ENCODE data around the gene FAS. TPM values are rescaled to one million over a fixed set of nuclear protein-coding genes. Genes with fewer than 3 reads are reported as not detected.

FAS gene
- total RNA-seq, 2 experiments from 2014 or later = 23.8 to 28.2 TPM

GRCh38 chr10:88964869-88965415 is 25.7 kb upstream of the FAS start:
- H3K9me3 Mint-ChIP-seq = no peaks in the 10 kb centered on the region
- POLR2A ChIA-PET = interaction anchor here (0.8 kb wide), 1 partner anchor 10 kb away, joined by 3 read pairs; no protein-coding TSS in a partner anchor
- H3K9me3 ChIP-seq (ENCODE audit: control insufficient read depth in 1 of 2, insufficient read depth in 1 of 2, low read length in 2 of 2) = no peaks in the 10 kb centered on the region

DNA sequence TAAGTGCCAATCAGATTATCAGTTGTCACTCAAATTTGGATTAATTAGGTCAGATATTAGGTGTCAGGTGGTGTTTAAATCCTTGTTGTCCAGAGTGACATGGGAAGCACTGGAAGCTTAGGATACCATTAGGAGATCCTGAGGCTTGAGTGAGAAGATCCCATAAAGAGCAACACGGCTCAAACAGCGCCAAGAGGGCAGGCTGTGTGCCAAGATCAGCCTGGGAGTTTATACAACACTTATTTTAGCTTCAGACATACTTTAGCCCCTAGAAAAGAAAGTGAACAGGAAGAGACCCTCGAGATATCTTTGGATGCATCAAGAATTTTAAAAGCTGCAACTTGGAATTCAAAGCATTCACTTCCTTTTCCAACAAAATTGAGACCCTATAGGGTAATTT is 23.8 kb upstream of the FAS start:
- Histone ChIP-seq H3K36me3 (ENCODE audit: insufficient read depth, low read length) (no peaks in the 10 kb centered on the region), H3K4me1 (ENCODE audit: insufficient read depth, low read length) (peaks cover 7% of the 10 kb centered on the region), H3K27ac (ENCODE audit: low read depth in 1 of 2, low read length in 2 of 2) (no peak overlapping the region), H3K4me3 (ENCODE audit: low read length) (no peak overlapping the region), H3K9me3 (ENCODE audit: control insufficient read depth in 1 of 2, insufficient read depth in 1 of 2, low read length in 2 of 2) (no peaks in the 10 kb centered on the region), H3K27me3 (ENCODE audit: control insufficient read depth in 1 of 2, insufficient read depth in 2 of 2, low read length in 2 of 2) (no peaks in the 10 kb centered on the region)
- CTCF ChIA-PET = no interaction called here
- no peaks in the 10 kb centered on the region for H3K27me3 Mint-ChIP-seq
- H3K36me3 Mint-ChIP-seq (ENCODE audit: low read depth) = no peaks in the 10 kb centered on the region
- TF ChIP-seq, protein P1, sequence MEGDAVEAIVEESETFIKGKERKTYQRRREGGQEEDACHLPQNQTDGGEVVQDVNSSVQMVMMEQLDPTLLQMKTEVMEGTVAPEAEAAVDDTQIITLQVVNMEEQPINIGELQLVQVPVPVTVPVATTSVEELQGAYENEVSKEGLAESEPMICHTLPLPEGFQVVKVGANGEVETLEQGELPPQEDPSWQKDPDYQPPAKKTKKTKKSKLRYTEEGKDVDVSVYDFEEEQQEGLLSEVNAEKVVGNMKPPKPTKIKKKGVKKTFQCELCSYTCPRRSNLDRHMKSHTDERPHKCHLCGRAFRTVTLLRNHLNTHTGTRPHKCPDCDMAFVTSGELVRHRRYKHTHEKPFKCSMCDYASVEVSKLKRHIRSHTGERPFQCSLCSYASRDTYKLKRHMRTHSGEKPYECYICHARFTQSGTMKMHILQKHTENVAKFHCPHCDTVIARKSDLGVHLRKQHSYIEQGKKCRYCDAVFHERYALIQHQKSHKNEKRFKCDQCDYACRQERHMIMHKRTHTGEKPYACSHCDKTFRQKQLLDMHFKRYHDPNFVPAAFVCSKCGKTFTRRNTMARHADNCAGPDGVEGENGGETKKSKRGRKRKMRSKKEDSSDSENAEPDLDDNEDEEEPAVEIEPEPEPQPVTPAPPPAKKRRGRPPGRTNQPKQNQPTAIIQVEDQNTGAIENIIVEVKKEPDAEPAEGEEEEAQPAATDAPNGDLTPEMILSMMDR (IDR thresholded peaks at IDR 0.05) = no peak
- no peak overlapping the region for H3K4me3 Mint-ChIP-seq
- no peak for DNase-seq
- no peaks in the 10 kb centered on the region for H3K9me3 Mint-ChIP-seq
- peaks cover 15% of the 10 kb centered on the region for H3K4me1 Mint-ChIP-seq (ENCODE audit: low read depth)
- ATAC-seq (ENCODE audit: poor library complexity) = no peak
- POLR2A ChIA-PET = no interaction called here
- intact Hi-C loops (cut with DNase I, micrococcal nuclease) = no loop called here
- H3K27ac Mint-ChIP-seq = no peak overlapping the region

More at GRCh38 chr10:88964869-88965415, 25.7 kb upstream of the FAS start:
- Histone ChIP-seq H3K36me3 (ENCODE audit: insufficient read depth, low read length) (no peaks in the 10 kb centered on the region), H3K27ac (ENCODE audit: low read depth in 1 of 2, low read length in 2 of 2) (no peak overlapping the region), H3K4me1 (ENCODE audit: insufficient read depth, low read length) (peaks cover 7% of the 10 kb centered on the region), H3K4me3 (ENCODE audit: low read length) (no peak overlapping the region), H3K27me3 (ENCODE audit: control insufficient read depth in 1 of 2, insufficient read depth in 2 of 2, low read length in 2 of 2) (no peaks in the 10 kb centered on the region)
- TF ChIP-seq, protein P1 (IDR thresholded peaks at IDR 0.05) = no peak
- H3K27ac Mint-ChIP-seq = no peak overlapping the region
- no peak for DNase-seq
- H3K27me3 Mint-ChIP-seq = no peaks in the 10 kb centered on the region
- H3K4me1 Mint-ChIP-seq (ENCODE audit: low read depth) = peaks cover 32% of the 10 kb centered on the region
- no peak overlapping the region for H3K4me3 Mint-ChIP-seq
- H3K36me3 Mint-ChIP-seq (ENCODE audit: low read depth) = no peaks in the 10 kb centered on the region
- ATAC-seq (ENCODE audit: poor library complexity) = no peak
- intact Hi-C loops (cut with DNase I, micrococcal nuclease) = loop anchor here in 1 of 2 experiments (5.0 kb wide), 1 partner anchor 42 kb away; no protein-coding TSS in a partner anchor
- CTCF ChIA-PET = interaction anchor here (1.2 kb wide), 1 partner anchor 30 kb away, joined by 4 read pairs; no protein-coding TSS in a partner anchor

GRCh38 chr10:88968391-88968790 is 22.2 kb upstream of the FAS start:
- TF ChIP-seq, protein P1 (IDR thresholded peaks at IDR 0.05) = no peak
- H3K9me3 ChIP-seq (ENCODE audit: control insufficient read depth in 1 of 2, insufficient read depth in 1 of 2, low read length in 2 of 2) = no peaks in the 10 kb centered on the region
- H3K4me3 ChIP-seq (ENCODE audit: low read length) = no peak overlapping the region
- ATAC-seq (ENCODE audit: poor library complexity) (no peak), DNase-seq (no peak)
- no peak overlapping the region for H3K4me3 Mint-ChIP-seq
- no peaks in the 10 kb centered on the region for H3K9me3 Mint-ChIP-seq
- ChIA-PET CTCF (no interaction called here), POLR2A (interaction anchor here (0.7 kb wide), 1 partner anchor 17 kb away, joined by 3 read pairs; no protein-coding TSS in a partner anchor)
- H3K27me3 Mint-ChIP-seq = no peaks in the 10 kb centered on the region
- no peak overlapping the region for H3K27ac Mint-ChIP-seq
- H3K36me3 Mint-ChIP-seq (ENCODE audit: low read depth) = no peaks in the 10 kb centered on the region
- intact Hi-C loops (cut with DNase I, micrococcal nuclease) = no loop called here
- peaks cover 4% of the 10 kb centered on the region for H3K4me1 Mint-ChIP-seq (ENCODE audit: low read depth)
- no peaks in the 10 kb centered on the region for H3K4me1 ChIP-seq (ENCODE audit: insufficient read depth, low read length)
- no peak overlapping the region for H3K27ac ChIP-seq (ENCODE audit: low read depth in 1 of 2, low read length in 2 of 2)
- H3K27me3 ChIP-seq (ENCODE audit: control insufficient read depth in 1 of 2, insufficient read depth in 2 of 2, low read length in 2 of 2) = no peaks in the 10 kb centered on the region
- no peaks in the 10 kb centered on the region for H3K36me3 ChIP-seq (ENCODE audit: insufficient read depth, low read length)
